ENCODE measurements around the gene SMAD7. TPM values are rescaled to one million over a fixed set of nuclear protein-coding genes. Genes with fewer than 3 reads are reported as not detected.

The SMAD7 gene, protein sequence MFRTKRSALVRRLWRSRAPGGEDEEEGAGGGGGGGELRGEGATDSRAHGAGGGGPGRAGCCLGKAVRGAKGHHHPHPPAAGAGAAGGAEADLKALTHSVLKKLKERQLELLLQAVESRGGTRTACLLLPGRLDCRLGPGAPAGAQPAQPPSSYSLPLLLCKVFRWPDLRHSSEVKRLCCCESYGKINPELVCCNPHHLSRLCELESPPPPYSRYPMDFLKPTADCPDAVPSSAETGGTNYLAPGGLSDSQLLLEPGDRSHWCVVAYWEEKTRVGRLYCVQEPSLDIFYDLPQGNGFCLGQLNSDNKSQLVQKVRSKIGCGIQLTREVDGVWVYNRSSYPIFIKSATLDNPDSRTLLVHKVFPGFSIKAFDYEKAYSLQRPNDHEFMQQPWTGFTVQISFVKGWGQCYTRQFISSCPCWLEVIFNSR
- polyA plus RNA-seq (2013), result 108 and 116 TPM in 2 replicates

DNA sequence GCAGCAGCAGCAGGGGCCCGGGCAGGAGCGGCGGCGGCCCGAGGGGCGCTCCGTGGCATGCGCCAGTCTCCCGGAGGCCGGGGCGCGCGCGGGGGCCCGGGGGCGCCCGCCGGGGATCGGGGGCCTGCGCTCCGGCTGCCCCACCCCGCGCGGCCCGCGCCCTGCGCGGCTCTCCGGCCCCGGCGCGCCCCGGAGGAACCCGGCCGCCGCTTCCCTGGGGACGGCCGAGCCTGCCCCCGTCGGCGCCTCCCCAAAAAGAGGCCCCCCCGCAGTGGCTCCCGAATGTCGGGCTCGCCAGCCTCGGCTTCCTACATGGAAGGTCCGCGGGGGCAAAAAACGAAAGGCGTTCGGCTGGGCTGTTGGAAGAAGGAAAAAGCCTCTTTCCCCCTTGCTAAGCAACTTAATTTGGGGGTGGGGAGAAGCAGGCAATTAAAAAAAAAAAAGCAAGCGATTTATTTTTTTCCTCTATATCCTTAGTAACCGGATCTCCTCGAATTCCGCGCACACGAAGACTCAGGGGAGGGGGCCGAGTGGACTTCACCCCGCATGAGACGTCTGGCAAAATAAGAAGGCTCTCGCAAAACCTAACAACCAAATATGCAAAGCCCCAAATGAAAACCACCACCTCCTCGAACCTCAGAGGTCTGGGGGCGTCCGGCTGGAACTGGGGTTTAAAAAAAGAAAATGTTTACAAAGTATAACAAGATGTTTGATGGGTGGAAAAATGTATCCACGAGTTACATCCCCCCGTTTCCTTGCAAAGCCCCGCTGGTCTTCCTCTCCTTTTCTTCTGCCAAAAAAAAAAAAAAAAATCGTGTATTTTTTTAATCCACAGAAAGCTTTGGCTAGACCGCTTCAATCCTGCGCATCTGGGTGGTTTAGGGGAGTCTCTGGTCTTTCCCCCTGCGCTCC is at the start of gene SMAD7:
TSS of gene SMAD7 (minus strand) at position 430 of the 912 bp plus-strand sequence. CDS start 541 bp downstream, outside the sequence.
- Histone ChIP-seq H3K79me2 (ENCODE audit: control insufficient read depth, insufficient read depth, low read length, poor library complexity) (peaks cover 58% of the 10 kb centered on the region), H2BK12ac (ENCODE audit: low read length) (peak within 1 kb of the TSS; percentile 55), H4K91ac (ENCODE audit: low read depth, low read length) (peak within 1 kb of the TSS; percentile 98), H3K23ac (ENCODE audit: low read length) (no peak within 1 kb of the TSS), H3K27ac (ENCODE audit: low read depth, low read length) (peak within 1 kb of the TSS; percentile 98), H2AFZ (ENCODE audit: insufficient read depth, low read length, poor library complexity) (peak within 1 kb of the TSS; percentile 48), H3K4me2 (ENCODE audit: low read length) (peak within 1 kb of the TSS; percentile 85), H2AK5ac (ENCODE audit: low read length) (peak within 1 kb of the TSS; percentile 92), H3K4me3 (ENCODE audit: low read depth, low read length) (peak within 1 kb of the TSS; percentile 97), H4K12ac (ENCODE audit: low read depth, low read length) (peak within 1 kb of the TSS; percentile 70), H3K18ac (ENCODE audit: low read length) (peak within 1 kb of the TSS; percentile 96), H2BK120ac (ENCODE audit: insufficient read depth, low read length, poor library complexity) (peak within 1 kb of the TSS; percentile 95), H3K14ac (ENCODE audit: low read length) (peak within 1 kb of the TSS; percentile 99), H3K9ac (ENCODE audit: low read length) (peak within 1 kb of the TSS; percentile 100), H3K9me3 (ENCODE audit: insufficient read depth, low read depth, low read length) (no peaks in the 10 kb centered on the region), H2BK5ac (ENCODE audit: low read depth, low read length, poor library complexity) (peak within 1 kb of the TSS; percentile 98), H3K36me3 (ENCODE audit: control insufficient read depth in 1 of 2, insufficient read depth in 2 of 2, low read length in 2 of 2) (peaks cover 32 to 37% of the 10 kb centered on the region in 2 experiments), H3K27me3 (ENCODE audit: insufficient read depth, low read length) (no peaks in the 10 kb centered on the region), H3K79me1 (ENCODE audit: low read length) (peaks cover 67% of the 10 kb centered on the region), H3K4ac (ENCODE audit: low read depth, low read length) (peak within 1 kb of the TSS; percentile 99), H3K4me1 (ENCODE audit: control insufficient read depth in 1 of 2, insufficient read depth in 2 of 2, low read length in 2 of 2) (peaks cover 17 to 20% of the 10 kb centered on the region in 2 experiments), H4K8ac (ENCODE audit: low read depth, low read length) (peak within 1 kb of the TSS; percentile 89)
- WGBS (ENCODE audit: extremely low coverage, insufficient coverage, insufficient read length), result no CpG with 5 or more reads among the region's 71 CpGs
- no peak for DNase-seq

DNA sequence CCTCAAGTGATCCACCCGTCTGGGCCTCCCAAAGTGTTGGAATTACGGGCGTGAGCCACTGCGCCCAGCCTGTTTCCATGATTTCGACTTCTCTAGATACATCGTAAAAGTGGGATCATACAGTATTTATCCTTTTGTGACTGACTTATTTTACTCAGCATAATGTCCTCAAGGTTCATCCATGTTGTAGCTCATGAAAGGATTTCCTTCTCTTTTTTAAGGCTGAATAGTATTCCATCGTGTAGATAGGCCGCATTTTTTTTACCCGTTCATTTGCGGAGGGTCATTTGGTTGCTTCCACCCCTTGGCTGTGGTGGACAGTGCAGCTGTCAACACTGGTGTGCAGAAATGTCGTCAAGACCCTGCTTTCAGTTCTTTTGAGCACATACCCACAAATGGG is 48.8 kb upstream of the SMAD7 start:
- no peak overlapping the region for H2AK5ac ChIP-seq (ENCODE audit: low read length)
- no peak overlapping the region for H3K14ac ChIP-seq (ENCODE audit: low read length)
- no peak overlapping the region for H3K4ac ChIP-seq (ENCODE audit: low read depth, low read length)
- no peak overlapping the region for H2BK12ac ChIP-seq (ENCODE audit: low read length)
- H2AFZ ChIP-seq (ENCODE audit: insufficient read depth, low read length, poor library complexity), result no peak overlapping the region
- no peak overlapping the region for H3K4me2 ChIP-seq (ENCODE audit: low read length)
- peaks cover 18 to 21% of the 10 kb centered on the region in 2 experiments for H3K4me1 ChIP-seq (ENCODE audit: control insufficient read depth in 1 of 2, insufficient read depth in 2 of 2, low read length in 2 of 2)
- no peak overlapping the region for H4K12ac ChIP-seq (ENCODE audit: low read depth, low read length)
- H4K91ac ChIP-seq (ENCODE audit: low read depth, low read length), result no peak overlapping the region
- no peaks in the 10 kb centered on the region for H3K36me3 ChIP-seq (ENCODE audit: control insufficient read depth in 1 of 2, insufficient read depth in 2 of 2, low read length in 2 of 2)
- H3K18ac ChIP-seq (ENCODE audit: low read length), result no peak overlapping the region
- DNase-seq, result no peak
- H3K9me3 ChIP-seq (ENCODE audit: insufficient read depth, low read depth, low read length), result peaks cover 2% of the 10 kb centered on the region
- no peaks in the 10 kb centered on the region for H3K79me2 ChIP-seq (ENCODE audit: control insufficient read depth, insufficient read depth, low read length, poor library complexity)
- H3K79me1 ChIP-seq (ENCODE audit: low read length), result peaks cover 29% of the 10 kb centered on the region
- no peak overlapping the region for H4K8ac ChIP-seq (ENCODE audit: low read depth, low read length)
- H3K9ac ChIP-seq (ENCODE audit: low read length), result no peak overlapping the region
- H3K27ac ChIP-seq (ENCODE audit: low read depth, low read length), result no peak overlapping the region
- no peak overlapping the region for H3K4me3 ChIP-seq (ENCODE audit: low read depth, low read length)
- no peak overlapping the region for H2BK5ac ChIP-seq (ENCODE audit: low read depth, low read length, poor library complexity)
- H3K27me3 ChIP-seq (ENCODE audit: insufficient read depth, low read length), result no peaks in the 10 kb centered on the region
- no CpG with 5 or more reads among the region's 11 CpGs for WGBS (ENCODE audit: extremely low coverage, insufficient coverage, insufficient read length)
- no peak overlapping the region for H2BK120ac ChIP-seq (ENCODE audit: insufficient read depth, low read length, poor library complexity)
- no peak overlapping the region for H3K23ac ChIP-seq (ENCODE audit: low read length)

DNA sequence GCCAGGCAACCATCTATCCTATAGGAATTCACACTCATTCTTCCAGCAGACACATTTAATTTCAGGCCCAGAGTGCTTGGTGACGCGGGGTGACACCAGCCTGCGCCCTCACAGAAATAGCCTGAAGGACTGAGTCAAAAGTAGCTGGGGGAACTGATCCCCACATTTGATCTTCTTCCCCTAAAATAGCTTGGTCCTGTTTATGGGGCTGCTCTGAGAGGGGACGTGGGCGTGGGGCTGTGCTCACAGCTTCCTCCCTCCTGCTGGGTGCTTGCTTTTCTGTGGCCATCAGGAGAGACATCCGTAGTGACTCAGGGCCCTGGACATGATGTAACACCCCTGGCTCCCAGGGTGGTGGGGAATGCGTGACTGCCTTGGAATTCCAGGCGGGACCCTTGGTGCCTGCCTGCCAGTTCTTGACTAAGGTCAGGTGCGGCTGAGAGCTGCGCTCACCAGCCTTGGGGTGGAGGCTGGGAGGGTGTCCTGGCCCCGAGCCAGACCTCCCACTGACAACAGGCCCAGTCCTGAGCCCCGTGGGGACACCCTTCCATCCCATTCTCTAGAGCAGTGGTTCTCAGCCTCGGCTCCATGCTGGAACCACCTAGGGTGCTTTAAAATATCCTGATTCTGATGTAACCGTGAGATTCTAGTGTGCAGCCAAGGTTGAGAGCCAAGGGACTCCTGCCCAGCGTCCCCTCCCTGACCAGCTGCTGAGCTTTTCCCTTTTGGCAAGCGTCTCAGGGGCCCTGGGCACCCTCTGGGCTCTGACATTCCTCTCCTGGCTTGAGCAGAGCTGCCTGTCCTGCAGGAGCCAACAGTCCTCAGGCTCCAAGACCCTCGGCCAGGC is 47.4 kb upstream of the SMAD7 start:
- Histone ChIP-seq H3K18ac (ENCODE audit: low read length) (peak overlapping the region; percentile 82), H4K91ac (ENCODE audit: low read depth, low read length) (peak overlapping the region; percentile 89), H3K4me1 (ENCODE audit: control insufficient read depth in 1 of 2, insufficient read depth in 2 of 2, low read length in 2 of 2) (peaks cover 27 to 30% of the 10 kb centered on the region in 2 experiments), H3K4me3 (ENCODE audit: low read depth, low read length) (no peak overlapping the region), H2AFZ (ENCODE audit: insufficient read depth, low read length, poor library complexity) (peak overlapping the region; percentile 46), H3K9me3 (ENCODE audit: insufficient read depth, low read depth, low read length) (peaks cover 2% of the 10 kb centered on the region), H3K36me3 (ENCODE audit: control insufficient read depth in 1 of 2, insufficient read depth in 2 of 2, low read length in 2 of 2) (no peaks in the 10 kb centered on the region), H3K14ac (ENCODE audit: low read length) (peak overlapping the region; percentile 67), H2BK120ac (ENCODE audit: insufficient read depth, low read length, poor library complexity) (peak overlapping the region; percentile 82), H3K9ac (ENCODE audit: low read length) (no peak overlapping the region), H3K23ac (ENCODE audit: low read length) (no peak overlapping the region), H3K27ac (ENCODE audit: low read depth, low read length) (peak overlapping the region; percentile 56), H2BK5ac (ENCODE audit: low read depth, low read length, poor library complexity) (peak overlapping the region; percentile 38), H3K4me2 (ENCODE audit: low read length) (peak overlapping the region; percentile 5), H4K8ac (ENCODE audit: low read depth, low read length) (peak overlapping the region; percentile 24), H3K27me3 (ENCODE audit: insufficient read depth, low read length) (no peaks in the 10 kb centered on the region), H3K79me2 (ENCODE audit: control insufficient read depth, insufficient read depth, low read length, poor library complexity) (no peaks in the 10 kb centered on the region), H3K4ac (ENCODE audit: low read depth, low read length) (peak overlapping the region; percentile 74), H3K79me1 (ENCODE audit: low read length) (peaks cover 39% of the 10 kb centered on the region), H2AK5ac (ENCODE audit: low read length) (peak overlapping the region; percentile 60), H4K12ac (ENCODE audit: low read depth, low read length) (no peak overlapping the region), H2BK12ac (ENCODE audit: low read length) (peak overlapping the region; percentile 83)
- WGBS (ENCODE audit: extremely low coverage, insufficient coverage, insufficient read length), result no CpG with 5 or more reads among the region's 17 CpGs
- peak; percentile 97 for DNase-seq

DNA sequence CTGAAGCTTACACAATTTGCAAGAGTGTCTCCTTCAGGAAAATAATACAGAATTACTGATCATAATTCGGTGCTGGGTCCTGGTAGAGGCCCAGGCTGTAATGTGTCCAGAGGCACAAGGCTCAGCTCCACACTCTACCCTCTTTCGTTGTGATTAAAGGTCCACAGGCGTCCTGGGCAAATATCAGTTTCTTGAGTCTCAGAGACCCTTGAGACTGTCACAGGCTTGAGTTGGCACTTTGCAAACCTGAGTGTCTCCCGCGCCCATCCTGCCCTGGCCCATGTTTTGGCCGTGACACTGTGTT is 46.9 kb upstream of the SMAD7 start:
- Histone ChIP-seq H3K27ac (ENCODE audit: low read depth, low read length) (peak overlapping the region; percentile 56), H2AFZ (ENCODE audit: insufficient read depth, low read length, poor library complexity) (no peak overlapping the region), H2AK5ac (ENCODE audit: low read length) (peak overlapping the region; percentile 38), H2BK120ac (ENCODE audit: insufficient read depth, low read length, poor library complexity) (peak overlapping the region; percentile 82), H4K91ac (ENCODE audit: low read depth, low read length) (peak overlapping the region; percentile 89), H3K9me3 (ENCODE audit: insufficient read depth, low read depth, low read length) (peaks cover 2% of the 10 kb centered on the region), H3K23ac (ENCODE audit: low read length) (no peak overlapping the region), H3K4me1 (ENCODE audit: control insufficient read depth in 1 of 2, insufficient read depth in 2 of 2, low read length in 2 of 2) (peaks cover 31 to 36% of the 10 kb centered on the region in 2 experiments), H4K12ac (ENCODE audit: low read depth, low read length) (no peak overlapping the region), H3K79me1 (ENCODE audit: low read length) (peaks cover 43% of the 10 kb centered on the region), H2BK5ac (ENCODE audit: low read depth, low read length, poor library complexity) (peak overlapping the region; percentile 38), H3K36me3 (ENCODE audit: control insufficient read depth in 1 of 2, insufficient read depth in 2 of 2, low read length in 2 of 2) (no peaks in the 10 kb centered on the region), H2BK12ac (ENCODE audit: low read length) (peak overlapping the region; percentile 83), H3K14ac (ENCODE audit: low read length) (peak overlapping the region; percentile 67), H3K27me3 (ENCODE audit: insufficient read depth, low read length) (no peaks in the 10 kb centered on the region), H3K9ac (ENCODE audit: low read length) (no peak overlapping the region), H3K18ac (ENCODE audit: low read length) (peak overlapping the region; percentile 82), H3K4me3 (ENCODE audit: low read depth, low read length) (no peak overlapping the region), H4K8ac (ENCODE audit: low read depth, low read length) (peak overlapping the region; percentile 8), H3K4ac (ENCODE audit: low read depth, low read length) (peak overlapping the region; percentile 74), H3K4me2 (ENCODE audit: low read length) (no peak overlapping the region), H3K79me2 (ENCODE audit: control insufficient read depth, insufficient read depth, low read length, poor library complexity) (no peaks in the 10 kb centered on the region)
- peak in 1 of 2 donors; percentile 72 for DNase-seq
- no CpG with 5 or more reads among the region's 6 CpGs for WGBS (ENCODE audit: extremely low coverage, insufficient coverage, insufficient read length)
